MM.1S (cell line): ENCODE results near the gene BLOC1S1.
A peak's percentile ranks its signal among the peaks of the same experiment; 100 is the strongest.

Source experiments
- DNase-seq: peaks from one replicate; pipeline ENCODE4 v3.0.0-alpha.2; 2015
- H2AFZ ChIP-seq: fragments of 300-600 bp; sonication (generic); 2 replicates; pipeline ENCODE4 v1.6.0; 2016; ENCODE audit warnings: antibody characterized with exemption, low read length
- H3F3A ChIP-seq: fragments of 300-600 bp; sonication (generic); 2 replicates; pipeline ENCODE4 v1.6.1; 2016; ENCODE audit warnings: mild to moderate bottlenecking, antibody characterized with exemption, low read length, moderate library complexity, mixed read lengths; ENCODE audit not compliant: insufficient read depth
- H3K27ac ChIP-seq: fragments of 300-600 bp; sonication (generic); 2 replicates; pipeline ENCODE4 v1.5.1; 2016; ENCODE audit warnings: mild to moderate bottlenecking, low read length
- H3K27me3 ChIP-seq: fragments of 300-600 bp; sonication (generic); replicated peaks from 2 replicates; pipeline ENCODE4 v1.6.0; 2016; ENCODE audit warnings: low read length; ENCODE audit not compliant: insufficient read depth
- H3K36me3 ChIP-seq: fragments of 300-600 bp; sonication (generic); replicated peaks from 2 replicates; pipeline ENCODE4 v1.6.1; 2016; ENCODE audit warnings: mild to moderate bottlenecking, low read length, mixed read lengths; ENCODE audit not compliant: insufficient read depth
- H3K4me1 ChIP-seq: fragments of 300-600 bp; sonication (generic); 2 replicates; pipeline ENCODE4 v1.6.1; 2016; ENCODE audit warnings: low read length, mixed read lengths
- H3K4me2 ChIP-seq: fragments of 300-600 bp; sonication (generic); 2 replicates; pipeline ENCODE4 v1.6.0; 2016; ENCODE audit warnings: low read depth, low read length
- H3K4me3 ChIP-seq: fragments of 300-600 bp; sonication (generic); 2 replicates; pipeline ENCODE4 v1.5.1; 2016; ENCODE audit warnings: low read length, mixed read lengths
- H3K79me2 ChIP-seq: fragments of 300-600 bp; sonication (generic); 2 replicates; pipeline ENCODE4 v1.6.1; 2016; ENCODE audit warnings: mixed run types, low read length, mixed read lengths
- H3K9ac ChIP-seq: fragments of 300-600 bp; sonication (generic); 2 replicates; pipeline ENCODE4 v1.6.1; 2016; ENCODE audit warnings: low read length, mixed read lengths
- H3K9me2 ChIP-seq: fragments of 300-600 bp; sonication (generic); replicated peaks from 2 replicates; pipeline ENCODE4 v1.6.1; 2016; ENCODE audit warnings: mild to moderate bottlenecking, low read length, mixed read lengths; ENCODE audit not compliant: insufficient read depth
- H3K9me3 ChIP-seq: fragments of 300-600 bp; sonication (generic); replicated peaks from 2 replicates; pipeline ENCODE4 v1.6.1; 2016; ENCODE audit warnings: mild to moderate bottlenecking, low read length, mixed read lengths; ENCODE audit not compliant: insufficient read depth
- H4K20me1 ChIP-seq: fragments of 300-600 bp; sonication (generic); 2 replicates; pipeline ENCODE4 v1.6.1; 2016; ENCODE audit warnings: mild to moderate bottlenecking, low read length, moderate library complexity, mixed read lengths; ENCODE audit not compliant: insufficient read depth
- EZH2 ChIP-seq: fragments of 300-600 bp; sonication (generic); optimal IDR thresholded peaks from 2 replicates; pipeline ENCODE3; 2017; ENCODE audit warnings: low read depth, mild to moderate bottlenecking, antibody characterized with exemption, low read length, mixed read lengths
- EZH2phosphoT487 ChIP-seq: fragments of 300-600 bp; sonication (generic); IDR thresholded peaks from 2 replicates; pipeline ENCODE4 v1.6.1; 2018; ENCODE audit warnings: antibody characterized with exemption, low read length
- TF ChIP-seq, protein P1 (sequence below): fragments of 300-600 bp; sonication (generic); IDR thresholded peaks from 2 replicates; pipeline ENCODE4 v1.5.1; 2016; ENCODE audit warnings: antibody characterized with exemption, low read length, mixed read lengths

Gene BLOC1S1

DNA sequence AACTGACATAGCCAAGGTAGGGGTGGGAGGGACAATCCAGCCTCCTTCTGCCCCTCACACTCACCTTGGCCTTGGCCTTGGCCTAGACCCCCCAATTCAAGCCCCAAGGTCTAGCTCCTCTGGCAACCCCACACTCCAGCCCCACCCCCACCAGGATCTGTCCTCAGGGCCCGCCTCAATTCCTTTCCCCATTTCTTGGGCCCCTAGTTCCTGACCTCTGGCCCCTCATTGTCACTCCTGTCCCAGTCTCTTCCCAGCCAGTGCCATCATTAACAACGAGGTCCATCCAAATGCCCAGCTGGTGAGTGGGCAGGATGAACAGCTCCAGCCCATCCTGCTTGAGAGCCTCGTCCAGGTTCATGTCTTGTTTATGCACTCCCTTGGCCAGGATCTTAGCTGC lies 20.2 kb downstream of the BLOC1S1 start:
- H3K36me3 ChIP-seq = no peaks in the 10 kb centered on the region
- H3K9me2 ChIP-seq = no peaks in the 10 kb centered on the region
- no peak overlapping the region for H2AFZ ChIP-seq
- DNase-seq = no peak
- peaks cover 12% of the 10 kb centered on the region for H3K4me1 ChIP-seq
- no peak overlapping the region for H3K27ac ChIP-seq
- H3K79me2 ChIP-seq = no peaks in the 10 kb centered on the region
- H4K20me1 ChIP-seq = no peaks in the 10 kb centered on the region
- no peak for TF ChIP-seq EZH2
- TF ChIP-seq, protein P1, sequence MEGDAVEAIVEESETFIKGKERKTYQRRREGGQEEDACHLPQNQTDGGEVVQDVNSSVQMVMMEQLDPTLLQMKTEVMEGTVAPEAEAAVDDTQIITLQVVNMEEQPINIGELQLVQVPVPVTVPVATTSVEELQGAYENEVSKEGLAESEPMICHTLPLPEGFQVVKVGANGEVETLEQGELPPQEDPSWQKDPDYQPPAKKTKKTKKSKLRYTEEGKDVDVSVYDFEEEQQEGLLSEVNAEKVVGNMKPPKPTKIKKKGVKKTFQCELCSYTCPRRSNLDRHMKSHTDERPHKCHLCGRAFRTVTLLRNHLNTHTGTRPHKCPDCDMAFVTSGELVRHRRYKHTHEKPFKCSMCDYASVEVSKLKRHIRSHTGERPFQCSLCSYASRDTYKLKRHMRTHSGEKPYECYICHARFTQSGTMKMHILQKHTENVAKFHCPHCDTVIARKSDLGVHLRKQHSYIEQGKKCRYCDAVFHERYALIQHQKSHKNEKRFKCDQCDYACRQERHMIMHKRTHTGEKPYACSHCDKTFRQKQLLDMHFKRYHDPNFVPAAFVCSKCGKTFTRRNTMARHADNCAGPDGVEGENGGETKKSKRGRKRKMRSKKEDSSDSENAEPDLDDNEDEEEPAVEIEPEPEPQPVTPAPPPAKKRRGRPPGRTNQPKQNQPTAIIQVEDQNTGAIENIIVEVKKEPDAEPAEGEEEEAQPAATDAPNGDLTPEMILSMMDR = no peak
- no peaks in the 10 kb centered on the region for H3K27me3 ChIP-seq
- H3F3A ChIP-seq = peaks cover 8% of the 10 kb centered on the region; the same call in 1 of the 2 replicates
- H3K4me3 ChIP-seq = no peak overlapping the region
- H3K9ac ChIP-seq = no peak overlapping the region
- no peak overlapping the region for H3K4me2 ChIP-seq
- no peaks in the 10 kb centered on the region for H3K9me3 ChIP-seq

GRCh38 chr12:55736780-55737580 lies 21.1 kb downstream of the BLOC1S1 start:
- H3K27me3 ChIP-seq = no peaks in the 10 kb centered on the region
- H3K79me2 ChIP-seq = no peaks in the 10 kb centered on the region
- H3K27ac ChIP-seq = no peak overlapping the region
- H3F3A ChIP-seq = peaks cover 8% of the 10 kb centered on the region; the same call in 1 of the 2 replicates
- no peaks in the 10 kb centered on the region for H3K9me2 ChIP-seq
- no peak for TF ChIP-seq EZH2phosphoT487
- TF ChIP-seq, protein P1 = peak; percentile 82
- DNase-seq = peak; percentile 41
- peaks cover 12% of the 10 kb centered on the region for H3K4me1 ChIP-seq
- no peak overlapping the region for H3K4me3 ChIP-seq
- H4K20me1 ChIP-seq = no peaks in the 10 kb centered on the region
- no peaks in the 10 kb centered on the region for H3K9me3 ChIP-seq
- H3K36me3 ChIP-seq = no peaks in the 10 kb centered on the region
- H3K9ac ChIP-seq = no peak overlapping the region; the same call in 1 of the 2 replicates
- H3K4me2 ChIP-seq = peak overlapping the region; percentile 89; the same call in 1 of the 2 replicates
- H2AFZ ChIP-seq = peak overlapping the region; percentile 93

- Histone ChIP-seq H3K4me3 (peak overlapping the region; percentile 90), H3K4me2 (peak overlapping the region; percentile 89), H4K20me1 (no peaks in the 10 kb centered on the region), H3K79me2 (no peaks in the 10 kb centered on the region), H3K36me3 (no peaks in the 10 kb centered on the region), H3K4me1 (peaks cover 12% of the 10 kb centered on the region), H3K9me3 (no peaks in the 10 kb centered on the region), H3K9ac (peak overlapping the region; percentile 73; the same call in 1 of the 2 replicates), H2AFZ (peak overlapping the region; percentile 93), H3K9me2 (no peaks in the 10 kb centered on the region), H3F3A (peaks cover 8% of the 10 kb centered on the region; the same call in 1 of the 2 replicates), H3K27me3 (0 out of 2 replicates have a peak, but pooled peaks cover 3% of the 10 kb centered on the region), H3K27ac (peak overlapping the region; percentile 64; the same call in 1 of the 2 replicates)
- DNase-seq = no peak
- TF ChIP-seq EZH2phosphoT487 = no peak
- TF ChIP-seq, protein P1 = no peak
- TF ChIP-seq EZH2 = no peak
These were observed 21.8 kb downstream of the BLOC1S1 start for GRCh38 chr12:55737581-55738122.
